NCI-H524 (cell line): ENCODE results near the gene PNPLA6.
"Not testable (repeated sequence)": the region's sequence is repeated elsewhere in the genome, so short reads cannot be mapped to it uniquely, and the experiment has no call there.

Source experiments
- DNase-seq, 2 experiments: peaks; one replicate each; lab custom pipeline; 2025; lab: John Stamatoyannopoulos, UW

PNPLA6 gene

DNA sequence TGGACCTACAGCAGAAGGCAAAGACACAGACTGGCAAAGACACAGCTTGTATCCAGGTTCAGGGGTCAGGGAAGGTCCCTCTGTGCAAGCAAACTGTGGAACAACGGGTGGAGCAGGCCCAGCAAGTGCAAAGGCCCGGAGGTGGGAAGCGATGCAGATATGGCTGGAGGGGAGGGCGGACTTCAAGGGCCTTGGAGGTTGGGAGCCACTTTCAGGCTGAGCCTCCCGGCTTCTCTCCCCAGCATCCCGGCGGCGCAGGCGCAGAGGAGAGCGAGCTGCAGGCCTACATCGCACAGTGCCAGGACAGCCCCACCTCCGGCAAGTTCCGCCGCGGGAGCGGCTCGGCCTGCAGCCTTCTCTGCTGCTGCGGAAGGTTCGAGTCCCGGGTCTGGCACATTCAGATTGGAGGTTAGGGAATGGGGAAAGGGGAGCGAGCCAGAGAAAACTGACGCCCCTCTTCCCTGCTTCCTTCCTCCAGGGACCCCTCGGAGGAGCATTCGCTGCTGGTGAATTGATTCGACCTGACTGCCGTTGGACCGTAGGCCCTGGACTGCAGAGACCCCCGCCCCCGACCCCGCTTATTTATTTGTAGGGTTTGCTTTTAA, 2.1 kb upstream of the PNPLA6 start:
- DNase-seq, result no peak

DNA sequence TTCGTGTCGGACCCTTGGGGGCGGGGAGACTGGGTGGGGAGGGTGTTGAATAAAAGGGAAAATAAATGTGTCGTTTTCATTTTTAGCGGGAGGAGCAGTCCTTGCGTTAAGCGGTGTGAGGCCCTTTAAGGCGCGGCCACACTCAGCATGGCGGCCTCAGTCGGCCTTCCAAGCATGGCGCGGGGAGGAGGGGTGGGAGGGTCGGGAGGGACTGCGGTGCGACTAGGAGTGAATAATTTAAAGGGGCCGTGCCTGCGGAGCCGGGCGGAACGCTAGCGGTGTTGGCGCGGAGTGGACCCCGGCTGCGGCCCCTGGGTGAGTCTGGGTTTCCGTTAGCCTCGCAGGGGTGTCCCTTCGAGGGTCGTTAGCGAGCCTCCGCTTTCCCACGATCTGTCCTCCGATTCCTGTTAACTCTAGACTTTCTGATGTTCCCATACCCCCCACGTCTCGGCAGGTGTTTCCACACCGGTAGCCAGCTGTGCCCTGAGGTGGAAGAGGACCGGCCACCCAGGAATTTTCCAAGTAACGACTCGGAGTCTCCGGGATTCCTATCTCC, 1.5 kb upstream of the PNPLA6 start:
- DNase-seq, result peak; percentile 77 to 86

DNA sequence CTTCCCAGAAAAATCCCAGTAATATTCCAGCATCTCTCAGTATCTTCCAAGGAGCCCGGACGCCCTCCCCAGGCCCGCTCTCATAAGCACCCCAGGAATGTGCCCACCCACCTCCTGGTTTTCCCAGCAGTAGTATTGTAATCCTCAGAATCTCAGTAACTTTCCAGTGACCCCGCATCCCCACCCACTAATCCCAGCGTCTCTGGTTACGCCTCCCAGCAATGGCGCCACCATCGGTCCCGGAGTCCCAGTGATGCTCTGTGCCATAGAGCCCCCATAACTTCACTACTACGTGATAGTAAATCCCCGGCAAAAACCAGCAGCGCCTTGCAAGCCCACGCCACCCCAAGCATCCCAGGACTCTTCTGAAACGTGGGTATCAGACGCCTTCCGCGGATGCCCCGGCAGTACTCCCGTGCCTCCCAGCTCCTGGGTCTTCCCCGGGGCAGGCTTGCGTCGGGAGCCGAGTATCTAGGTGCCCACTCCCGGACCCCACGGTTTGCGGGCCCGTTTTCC, 928 bp upstream of the PNPLA6 start:
- DNase-seq, result peak; percentile 62 to 81

DNA sequence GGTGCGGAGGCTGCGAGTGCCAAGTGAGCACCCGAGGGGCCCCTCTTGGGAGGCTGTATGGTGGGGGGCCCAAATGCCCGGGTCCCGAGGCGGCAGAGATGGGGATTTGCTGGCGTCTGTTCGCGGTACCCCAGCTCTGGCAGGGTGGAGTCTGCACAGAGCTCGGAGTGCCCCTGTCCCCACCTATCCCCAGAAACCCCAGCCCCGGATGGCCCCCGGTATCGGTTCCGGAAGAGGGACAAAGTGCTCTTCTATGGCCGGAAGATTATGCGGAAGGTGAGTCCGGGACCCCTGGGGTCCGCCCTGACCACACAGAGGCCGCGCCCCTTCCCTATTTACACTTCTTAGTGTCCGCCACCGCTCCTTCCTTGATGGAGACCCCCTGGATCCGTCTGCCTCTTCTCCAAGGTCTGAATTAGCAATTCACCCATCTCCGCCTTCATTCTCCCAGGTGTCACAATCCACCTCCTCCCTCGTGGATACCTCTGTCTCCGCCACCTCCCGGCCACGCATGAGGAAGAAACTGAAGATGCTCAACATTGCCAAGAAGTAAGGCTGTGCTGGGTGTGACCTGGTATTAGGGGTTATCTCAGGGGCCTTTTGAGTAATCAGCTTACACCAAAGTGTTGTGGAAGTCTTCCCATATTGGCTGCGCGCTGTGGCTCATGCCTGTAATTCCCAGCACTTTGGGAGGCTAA, 630 bp downstream of the PNPLA6 start:
- no peak for DNase-seq

DNA sequence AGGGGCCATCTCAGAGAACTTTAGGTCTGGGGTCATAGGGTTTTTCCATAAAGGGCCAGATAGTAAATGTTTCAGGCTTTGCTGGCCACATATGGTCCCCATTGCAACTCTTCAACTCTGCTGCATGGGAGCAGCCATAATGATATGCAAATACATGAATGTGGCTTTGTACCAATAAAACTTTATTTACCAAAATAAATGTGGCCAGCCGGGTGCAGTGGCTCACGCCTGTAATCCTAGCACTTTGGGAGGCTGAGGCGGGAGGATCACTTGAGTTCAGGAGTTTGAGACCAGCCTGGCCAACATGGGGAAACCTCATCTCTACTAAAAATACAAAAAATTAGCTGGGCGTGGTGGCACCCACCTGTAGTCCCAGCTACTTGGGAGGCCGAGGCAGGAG, 3.5 kb downstream of the PNPLA6 start:
- not testable (repeated sequence) for DNase-seq

DNA sequence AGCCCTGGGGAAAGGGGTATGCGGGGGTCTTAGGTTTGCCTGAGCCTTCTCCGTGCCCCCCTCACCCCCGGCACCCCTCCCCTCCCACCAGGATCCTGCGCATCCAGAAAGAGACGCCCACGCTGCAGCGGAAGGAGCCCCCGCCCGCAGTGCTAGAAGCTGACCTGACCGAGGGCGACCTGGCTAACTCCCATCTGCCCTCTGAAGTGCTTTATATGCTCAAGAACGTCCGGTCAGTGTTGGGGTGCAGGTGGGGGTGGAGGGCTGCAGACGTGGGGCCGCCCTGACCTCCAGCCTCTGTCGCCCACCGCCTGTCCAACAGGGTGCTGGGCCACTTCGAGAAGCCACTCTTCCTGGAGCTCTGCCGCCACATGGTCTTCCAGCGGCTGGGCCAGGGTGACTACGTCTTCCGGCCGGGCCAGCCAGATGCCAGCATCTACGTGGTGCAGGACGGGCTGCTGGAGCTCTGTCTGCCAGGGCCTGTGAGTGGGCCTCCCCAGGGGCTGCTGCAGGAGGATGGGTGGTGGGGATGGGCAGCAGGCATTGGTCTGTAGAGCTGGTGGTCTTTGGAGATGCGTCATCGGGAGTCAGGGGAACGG, 4.4 kb downstream of the PNPLA6 start:
- no peak for DNase-seq

DNA sequence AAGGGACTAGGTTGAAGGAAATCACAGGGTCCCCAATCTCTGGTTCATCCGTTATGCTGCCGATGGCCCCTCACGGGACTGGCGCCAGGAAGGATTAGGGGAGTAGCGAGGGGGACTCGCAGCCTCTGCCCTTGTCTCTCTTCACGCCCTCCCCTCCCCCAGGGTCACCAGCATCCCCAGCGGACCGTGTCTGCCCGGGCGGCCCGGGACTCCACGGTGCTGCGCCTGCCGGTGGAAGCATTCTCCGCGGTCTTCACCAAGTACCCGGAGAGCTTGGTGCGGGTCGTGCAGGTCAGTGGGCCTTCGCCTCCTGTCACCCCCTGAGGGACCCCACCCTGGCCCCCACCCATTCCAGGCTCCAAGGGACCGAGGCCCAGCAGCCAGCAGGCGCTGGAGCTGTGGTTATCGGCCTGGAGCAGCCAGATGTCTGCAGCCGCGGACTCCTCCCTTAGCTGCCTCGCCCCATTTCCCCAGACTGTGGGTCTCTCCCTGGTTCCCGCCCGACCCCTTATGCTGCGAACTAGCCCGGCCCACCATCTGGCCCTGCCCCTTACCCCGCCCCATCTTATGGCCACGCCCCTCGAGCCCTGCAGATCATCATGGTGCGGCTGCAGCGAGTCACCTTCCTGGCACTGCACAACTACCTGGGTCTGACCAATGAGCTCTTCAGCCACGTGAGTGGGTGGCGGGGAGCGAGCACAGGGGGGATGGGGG, 5.4 kb downstream of the PNPLA6 start:
- DNase-seq, result no peak

DNA sequence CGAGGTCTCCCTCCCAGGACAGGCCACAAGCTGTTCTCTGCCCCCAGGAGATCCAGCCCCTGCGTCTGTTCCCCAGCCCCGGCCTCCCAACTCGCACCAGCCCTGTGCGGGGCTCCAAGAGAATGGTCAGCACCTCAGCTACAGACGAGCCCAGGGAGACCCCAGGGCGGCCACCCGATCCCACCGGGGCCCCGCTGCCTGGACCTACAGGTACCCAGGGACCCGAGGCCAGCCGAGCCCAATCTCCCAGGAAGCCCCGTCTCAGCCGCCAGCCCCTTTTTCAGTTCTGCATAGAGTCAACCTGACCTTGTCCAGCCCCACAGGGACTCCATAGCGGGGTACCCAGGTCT, 5.9 kb downstream of the PNPLA6 start:
- no peak for DNase-seq

DNA sequence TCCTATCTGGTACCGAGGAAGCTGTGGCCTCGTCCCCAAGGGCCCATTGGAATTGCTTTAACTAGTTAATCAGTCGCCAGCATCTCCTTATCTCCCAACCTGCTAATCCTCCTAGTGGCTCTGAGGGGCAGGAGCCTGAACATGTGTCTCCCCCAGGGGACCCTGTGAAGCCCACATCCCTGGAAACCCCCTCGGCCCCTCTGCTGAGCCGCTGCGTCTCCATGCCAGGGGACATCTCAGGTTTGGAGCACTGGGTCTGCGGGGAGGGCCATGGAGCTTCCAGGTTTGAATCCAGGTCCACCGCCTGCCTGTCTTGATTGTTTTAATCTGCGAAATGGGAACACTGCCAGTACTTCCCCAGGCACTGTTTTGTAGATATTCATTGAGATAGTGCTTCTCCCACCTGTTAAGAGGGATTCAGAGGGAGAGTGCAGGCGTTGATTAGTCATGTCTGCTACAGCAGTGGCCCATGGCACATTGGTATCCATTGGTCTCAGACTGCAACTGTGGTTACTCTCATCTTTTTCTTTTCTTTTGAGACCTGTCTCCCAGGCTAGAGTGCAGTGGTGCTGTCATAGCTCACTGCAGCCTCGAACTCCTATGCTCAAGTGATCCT, 6.4 kb downstream of the PNPLA6 start:
- DNase-seq, result no peak

DNA sequence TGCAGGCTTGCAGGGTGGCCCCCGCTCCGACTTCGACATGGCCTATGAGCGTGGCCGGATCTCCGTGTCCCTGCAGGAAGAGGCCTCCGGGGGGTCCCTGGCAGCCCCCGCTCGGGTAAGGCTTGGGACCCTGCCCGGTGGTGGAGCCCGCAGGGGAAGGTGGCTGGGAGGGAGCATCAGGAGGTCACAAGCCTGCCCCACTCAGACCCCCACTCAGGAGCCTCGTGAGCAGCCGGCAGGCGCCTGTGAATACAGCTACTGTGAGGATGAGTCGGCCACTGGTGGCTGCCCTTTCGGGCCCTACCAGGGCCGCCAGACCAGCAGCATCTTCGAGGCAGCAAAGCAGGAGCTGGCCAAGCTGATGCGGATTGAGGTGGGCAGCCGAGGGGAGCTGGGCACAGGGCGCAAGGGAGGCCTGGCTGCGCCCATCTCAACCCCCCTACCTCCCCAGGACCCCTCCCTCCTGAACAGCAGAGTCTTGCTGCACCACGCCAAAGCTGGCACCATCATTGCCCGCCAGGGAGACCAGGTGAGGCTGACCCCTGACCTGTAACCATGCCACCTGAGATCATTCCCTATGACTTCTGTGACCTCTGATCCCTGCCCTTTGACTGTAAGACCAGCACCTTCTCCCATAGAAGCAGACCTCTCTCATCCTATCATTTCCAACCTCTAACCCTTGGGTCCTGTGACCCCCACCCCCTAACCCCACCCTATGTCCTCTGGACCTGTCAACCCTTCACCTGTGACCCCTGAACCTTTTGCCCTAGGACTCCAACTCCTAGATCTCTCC, 7.2 kb downstream of the PNPLA6 start:
- no peak for DNase-seq

DNA sequence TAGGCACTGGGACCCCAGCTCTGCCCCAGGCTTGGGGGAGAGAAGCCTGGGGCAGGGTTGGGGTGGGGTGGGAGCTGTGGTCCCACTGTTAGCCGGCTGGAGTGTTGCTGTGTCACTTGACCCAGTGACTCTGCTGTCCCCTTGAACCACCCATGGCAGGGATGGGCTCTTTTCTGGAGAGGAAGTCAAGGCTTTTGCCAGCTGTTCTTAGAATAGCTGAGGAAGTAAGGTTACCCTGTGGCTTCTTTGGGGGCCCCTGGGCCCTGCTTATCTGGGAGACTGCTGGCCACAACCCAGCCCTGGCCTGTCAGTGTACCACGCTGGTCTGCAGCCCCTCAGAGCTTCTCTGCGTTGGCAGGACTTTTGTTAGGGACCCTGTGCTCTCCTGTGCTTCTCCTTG, 9.1 kb downstream of the PNPLA6 start:
- no peak for DNase-seq

DNA sequence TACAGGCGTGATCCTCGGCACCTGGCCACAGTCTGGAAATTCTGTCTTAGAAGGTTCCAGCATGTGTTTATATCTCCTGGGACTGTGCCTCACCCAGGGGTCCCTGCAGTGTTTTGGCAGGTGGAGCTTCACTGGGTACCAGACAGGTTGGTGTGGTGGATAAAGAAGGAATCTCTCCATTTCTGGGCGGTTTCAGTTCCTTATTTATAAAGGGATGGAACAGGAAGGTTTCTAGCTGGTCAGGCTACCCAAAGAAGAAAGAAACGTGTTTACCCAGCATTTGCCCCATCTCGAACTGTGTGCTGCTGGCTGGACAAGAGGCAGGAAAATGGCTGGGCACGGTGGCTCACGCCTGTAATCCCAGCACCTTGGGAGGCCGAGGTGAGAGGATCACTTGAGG, 9.8 kb downstream of the PNPLA6 start:
- DNase-seq, result no peak

DNA sequence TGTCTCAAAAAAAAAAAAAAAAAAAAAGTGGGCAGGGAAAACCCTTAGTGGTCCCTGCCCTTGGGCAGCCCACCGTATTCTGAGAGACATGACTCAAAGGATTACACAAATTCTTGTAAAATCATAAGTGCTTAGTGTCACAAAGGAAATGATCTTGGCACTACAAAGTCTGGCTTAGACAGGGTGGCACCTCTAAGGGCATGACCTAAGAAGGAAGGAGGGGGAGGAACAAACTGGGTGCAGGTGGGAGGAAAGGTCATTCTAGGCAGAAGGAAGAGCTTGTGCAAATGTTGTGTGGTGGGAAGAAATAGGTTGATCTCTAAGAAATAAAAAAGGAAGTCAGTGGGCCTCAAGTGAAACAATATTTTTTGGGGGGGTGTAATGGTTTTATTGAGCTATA, 10.4 kb downstream of the PNPLA6 start:
- DNase-seq, result no peak

DNA sequence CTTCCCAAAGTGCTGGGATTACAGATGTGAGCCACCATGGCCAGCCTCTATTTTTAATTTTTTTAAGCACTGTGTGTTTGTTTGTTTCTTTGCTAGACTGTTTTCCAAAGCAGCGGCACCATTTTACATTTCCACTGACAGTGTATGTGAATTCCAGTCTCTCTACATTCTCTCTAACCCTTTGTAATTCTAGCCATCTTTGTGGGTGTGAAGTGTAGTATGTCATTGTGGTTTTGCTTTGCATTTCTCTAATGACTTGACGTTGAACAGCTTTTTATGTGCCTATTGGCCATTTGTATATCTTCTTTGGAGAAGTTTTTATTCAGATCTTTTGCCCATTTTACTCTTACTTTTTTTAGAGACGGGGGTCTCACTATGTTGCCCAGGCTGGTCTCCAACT, 11.6 kb downstream of the PNPLA6 start:
- DNase-seq, result no peak

DNA sequence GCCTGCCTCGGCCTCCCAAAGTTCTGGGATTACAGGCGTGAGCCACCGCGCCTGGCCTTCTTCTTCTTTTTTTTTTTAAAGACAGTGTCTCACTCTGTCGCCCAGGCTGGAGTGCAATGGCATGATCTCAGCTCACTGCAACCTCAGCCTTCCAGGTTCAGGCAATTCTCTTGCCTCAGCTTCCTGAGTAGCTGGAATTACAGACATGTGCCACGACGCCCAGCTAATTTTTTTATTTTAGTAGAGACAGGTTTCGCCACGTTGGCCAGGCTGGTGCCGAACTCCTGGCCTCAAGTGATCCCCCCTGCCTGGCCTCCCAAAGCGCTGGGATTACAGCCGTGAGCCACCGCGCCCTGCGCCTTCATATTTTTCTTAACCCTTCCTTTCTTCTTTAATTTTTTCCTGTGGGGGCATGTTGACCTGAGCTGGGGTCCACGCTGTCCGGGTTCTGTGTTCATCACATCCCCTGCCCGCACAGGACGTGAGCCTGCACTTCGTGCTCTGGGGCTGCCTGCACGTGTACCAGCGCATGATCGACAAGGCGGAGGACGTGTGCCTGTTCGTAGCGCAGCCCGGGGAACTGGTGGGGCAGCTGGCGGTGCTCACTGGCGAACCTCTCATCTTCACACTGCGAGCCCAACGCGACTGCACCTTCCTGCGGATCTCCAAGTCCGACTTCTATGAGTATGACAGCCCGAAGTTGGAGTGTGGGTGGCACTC, 14.1 kb downstream of the PNPLA6 start:
- DNase-seq, result no peak

DNA sequence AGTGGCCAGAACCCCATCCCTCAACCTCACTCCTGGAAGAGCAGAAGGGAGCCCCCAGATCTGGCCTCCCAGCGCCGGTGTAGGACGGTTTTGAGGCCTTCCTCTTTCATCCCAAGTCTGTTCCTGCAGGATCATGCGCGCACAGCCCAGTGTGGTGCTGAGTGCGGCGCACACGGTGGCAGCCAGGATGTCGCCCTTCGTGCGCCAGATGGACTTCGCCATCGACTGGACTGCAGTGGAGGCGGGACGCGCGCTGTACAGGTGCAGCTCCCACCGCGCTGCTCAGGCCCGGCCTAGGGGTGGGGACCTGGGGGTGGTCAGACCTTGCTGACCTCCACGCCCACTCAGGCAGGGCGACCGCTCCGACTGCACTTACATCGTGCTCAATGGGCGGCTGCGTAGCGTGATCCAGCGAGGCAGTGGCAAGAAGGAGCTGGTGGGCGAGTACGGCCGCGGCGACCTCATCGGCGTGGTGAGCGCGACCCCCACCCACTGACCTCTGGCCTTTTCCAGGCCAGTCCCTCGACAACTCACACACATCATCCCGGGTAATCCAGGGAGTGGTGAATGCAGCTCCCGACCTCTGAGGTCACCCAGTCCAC, 14.8 kb downstream of the PNPLA6 start:
- no peak for DNase-seq

DNA sequence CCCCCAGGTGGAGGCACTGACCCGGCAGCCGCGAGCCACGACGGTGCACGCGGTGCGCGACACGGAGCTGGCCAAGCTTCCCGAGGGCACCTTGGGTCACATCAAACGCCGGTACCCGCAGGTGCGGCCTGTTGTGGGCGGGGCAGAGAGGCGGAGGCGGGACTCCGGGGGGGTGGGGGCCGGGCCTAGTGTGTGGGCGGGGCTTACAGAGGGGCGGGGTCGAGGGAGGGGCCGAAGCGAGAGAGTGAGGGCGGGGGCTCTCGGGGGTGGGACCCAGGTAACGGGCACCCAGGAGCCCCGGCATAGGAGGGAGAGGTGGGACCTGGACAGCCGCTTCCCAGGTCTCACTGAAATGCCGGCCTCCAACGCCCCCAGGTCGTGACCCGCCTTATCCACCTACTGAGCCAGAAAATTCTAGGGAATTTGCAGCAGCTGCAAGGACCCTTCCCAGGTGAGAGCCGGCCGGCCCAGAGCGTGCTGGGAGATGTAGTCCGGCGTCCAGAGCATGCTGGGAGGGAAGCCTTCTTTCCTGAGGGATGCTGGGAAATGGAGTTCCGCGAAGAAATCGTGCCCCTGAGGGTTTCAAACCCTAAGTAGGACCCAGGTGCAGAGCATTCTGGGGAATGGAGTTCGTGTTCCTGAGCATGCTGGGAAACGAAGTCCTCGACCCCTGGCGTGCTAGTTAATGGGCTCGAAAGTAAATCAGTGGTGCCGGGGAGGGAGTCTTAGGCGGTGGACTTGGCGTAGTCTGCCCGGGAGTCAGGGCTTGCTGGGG, 15.7 kb downstream of the PNPLA6 start:
- DNase-seq, result peak; percentile 75 to 86

DNA sequence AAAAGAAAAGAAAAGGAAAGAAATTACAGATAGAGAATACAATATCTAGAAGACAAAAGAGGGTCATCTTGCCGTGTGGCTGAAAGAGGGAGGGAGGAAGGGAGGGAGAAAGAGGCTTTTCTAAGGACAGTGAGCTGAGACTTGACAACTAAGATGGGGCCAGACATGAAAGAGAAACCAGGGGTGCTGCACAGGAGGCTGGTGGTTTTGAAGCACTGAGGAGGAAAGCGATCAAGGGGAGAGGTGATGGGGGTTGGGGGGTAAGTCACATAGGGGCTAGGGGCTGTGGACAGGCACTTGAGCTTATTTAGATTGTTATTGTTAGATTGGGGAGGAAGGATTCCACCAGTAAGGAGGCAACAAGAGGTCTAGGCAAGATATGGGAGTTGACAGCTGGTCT, 17.3 kb downstream of the PNPLA6 start:
- no peak for DNase-seq

DNA sequence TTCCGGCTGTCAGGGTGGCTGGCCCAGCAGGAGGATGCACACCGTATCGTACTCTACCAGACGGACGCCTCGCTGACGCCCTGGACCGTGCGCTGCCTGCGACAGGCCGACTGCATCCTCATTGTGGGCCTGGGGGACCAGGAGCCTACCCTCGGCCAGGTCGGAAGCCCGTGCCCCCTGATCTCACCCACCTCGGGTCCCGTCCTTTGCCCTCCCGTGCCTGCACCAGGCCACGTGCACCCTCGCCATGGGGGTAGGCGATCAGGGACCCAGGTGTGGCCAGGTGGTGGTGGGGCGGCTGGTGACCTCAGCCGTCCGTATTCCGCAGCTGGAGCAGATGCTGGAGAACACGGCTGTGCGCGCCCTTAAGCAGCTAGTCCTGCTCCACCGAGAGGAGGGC, 19.0 kb downstream of the PNPLA6 start:
- no peak for DNase-seq
